Fibroblast of villous mesenchyme (primary cell): ENCODE data around the gene DIRAS1. TPM values are rescaled to one million over a fixed set of nuclear protein-coding genes. Genes with fewer than 3 reads are reported as not detected.

Source experiments
- DNase-seq: peaks from one replicate; pipeline ENCODE4 v3.0.0-alpha.2; 2010; ENCODE audit warnings: low read depth
- H3K4me3 ChIP-seq: 2 replicates; pipeline ENCODE4 v1.5.1; 2011; ENCODE audit warnings: low read depth, mild to moderate bottlenecking, low read length
- CTCF ChIP-seq: IDR thresholded peaks from 2 replicates; pipeline ENCODE4 v1.5.1; 2012; ENCODE audit warnings: low read depth, mild to moderate bottlenecking, low read length; ENCODE audit not compliant: insufficient read depth
- total RNA-seq: library from RNA; depleted of rRNA; stranded (reverse); fragments of >200 nt; gene quantifications from 2 replicates; pipeline ENCODE4 v1.2.3, GENCODE V29; 2012

DIRAS1 gene
- under 0.01 and 0.32 TPM in 2 replicates for total RNA-seq

- TF ChIP-seq CTCF, result no peak
- DNase-seq, result no peak
- H3K4me3 ChIP-seq, result peak within 1 kb of the TSS; percentile 10
These were observed at the start of gene DIRAS1 for GRCh38 chr19:2720777-2721569. DIRAS1 (minus strand) TSS chr19:2721372; CDS start chr19:2717806, 3,566 bp downstream.

GRCh38 chr19:2770055-2771013 is 49.2 kb upstream of the DIRAS1 start:
- H3K4me3 ChIP-seq, result no peak overlapping the region
- DNase-seq, result no peak
- TF ChIP-seq CTCF, result no peak

- H3K4me3 ChIP-seq, result no peak overlapping the region
- no peak for DNase-seq
- no peak for TF ChIP-seq CTCF
These were observed 48.0 kb upstream of the DIRAS1 start for GRCh38 chr19:2769218-2769617.

- TF ChIP-seq CTCF, result no peak
- DNase-seq, result no peak
These were observed 47.4 kb upstream of the DIRAS1 start for GRCh38 chr19:2768365-2769132.

GRCh38 chr19:2767688-2768087 is 46.5 kb upstream of the DIRAS1 start:
- DNase-seq, result no peak
- no peak for TF ChIP-seq CTCF

More at GRCh38 chr19:2768365-2769132, 47.4 kb upstream of the DIRAS1 start:
- no peak overlapping the region for H3K4me3 ChIP-seq

More at GRCh38 chr19:2767688-2768087, 46.5 kb upstream of the DIRAS1 start:
- H3K4me3 ChIP-seq, result no peak overlapping the region
